Measurements from ENCODE around the gene YWHAQ.

Gene YWHAQ

DNA sequence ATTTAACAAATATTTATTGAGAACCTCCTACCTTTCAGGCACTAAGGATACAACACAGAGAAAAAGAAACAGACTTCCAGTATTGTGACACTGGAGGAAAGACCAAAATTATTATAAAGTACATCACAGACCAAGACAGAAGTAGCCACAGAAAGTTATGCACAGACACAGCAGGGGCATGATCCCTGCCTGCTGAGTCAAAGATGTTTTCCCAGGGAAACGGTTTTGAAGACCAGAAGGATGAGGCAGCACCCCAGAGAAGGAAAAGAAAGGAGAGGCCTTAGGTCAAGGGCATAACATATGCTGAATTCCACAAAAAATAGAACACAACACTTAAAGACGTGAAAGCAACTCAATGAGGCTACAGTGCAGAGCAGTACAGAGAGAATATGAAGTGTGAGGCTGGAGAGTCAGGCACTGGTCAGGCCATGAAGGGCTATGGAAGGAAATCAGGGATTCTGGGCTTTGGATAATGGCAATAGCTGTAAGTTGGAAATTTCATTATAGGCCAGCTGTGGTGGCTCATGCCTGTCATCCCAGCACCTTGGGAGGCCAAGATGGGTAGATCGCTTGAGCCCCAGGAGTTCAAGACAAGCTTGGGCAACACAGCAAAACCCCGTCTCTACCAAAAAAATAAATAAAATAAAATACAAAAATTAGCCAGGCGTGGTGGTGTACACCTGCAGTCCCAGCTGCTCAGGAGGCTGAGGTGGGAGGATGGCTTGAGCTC, 83.4 kb downstream of the YWHAQ start:
- no peak for DNase-seq

GRCh38 chr2:9545502-9545901, 85.3 kb downstream of the YWHAQ start:
- no peak for DNase-seq

DNA sequence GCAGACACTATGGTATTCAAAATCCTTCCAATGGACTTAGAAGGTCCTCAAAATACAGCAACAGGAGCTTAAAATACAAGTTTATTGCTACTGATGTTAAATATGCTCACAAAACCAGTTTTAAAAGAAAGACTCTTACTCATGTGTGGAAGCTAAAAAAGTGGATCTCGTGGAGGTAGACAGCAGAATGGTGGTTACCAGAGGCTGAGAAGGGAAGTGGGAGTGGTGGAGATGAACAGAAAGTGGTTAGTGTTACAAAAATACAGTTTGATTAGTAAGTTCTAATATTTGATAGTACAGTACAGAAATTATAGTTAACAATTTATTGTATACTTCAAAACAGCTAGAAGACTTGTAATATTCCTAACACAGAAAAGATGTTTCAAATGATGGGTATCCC, 87.2 kb downstream of the YWHAQ start:
- no peak for DNase-seq

DNA sequence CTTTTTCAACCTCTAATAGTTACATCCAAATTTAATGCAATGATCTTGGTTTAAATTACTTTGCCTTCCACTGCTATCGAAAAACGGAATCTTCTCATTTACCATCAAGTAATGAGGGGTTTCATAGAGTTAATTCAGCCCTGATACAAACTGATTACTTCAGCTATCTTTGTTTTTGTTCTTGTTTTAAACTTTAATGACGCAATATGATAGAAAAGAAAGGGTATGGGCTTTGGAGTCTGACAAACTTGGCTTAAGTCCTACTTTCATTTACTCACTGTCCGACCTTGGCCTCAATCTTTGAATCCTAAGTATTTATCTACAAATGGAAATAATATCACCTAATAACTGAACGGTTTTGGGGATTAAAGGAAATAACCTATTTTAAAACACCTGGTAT, 91.3 kb downstream of the YWHAQ start:
- no peak for DNase-seq

DNA sequence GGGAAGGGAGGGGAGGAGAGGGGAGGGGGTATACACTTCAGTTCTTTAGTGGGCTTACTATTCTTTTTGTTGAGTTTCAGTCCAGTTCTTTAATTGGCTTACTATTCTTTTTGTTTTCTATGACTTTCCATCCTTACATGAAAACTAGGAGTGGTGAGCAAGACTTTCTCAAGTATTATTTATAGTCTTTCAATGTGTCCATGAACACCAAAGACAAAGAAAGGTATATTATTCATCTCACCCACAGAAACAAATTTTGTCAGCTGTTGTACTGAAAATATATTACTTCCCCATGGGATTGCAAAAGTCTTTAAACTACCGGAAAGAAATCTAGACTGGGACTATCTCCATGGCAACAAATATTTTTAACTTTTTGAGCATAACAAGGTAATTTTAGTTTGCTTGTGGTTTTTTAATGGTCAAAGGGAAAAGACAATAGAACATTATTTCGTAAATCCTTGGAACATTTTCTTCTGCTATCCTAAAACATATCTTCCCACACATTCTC, 92.7 kb downstream of the YWHAQ start:
- no peak for DNase-seq

GRCh38 chr2:9536504-9536903, 94.3 kb downstream of the YWHAQ start:
- no peak for DNase-seq

DNA sequence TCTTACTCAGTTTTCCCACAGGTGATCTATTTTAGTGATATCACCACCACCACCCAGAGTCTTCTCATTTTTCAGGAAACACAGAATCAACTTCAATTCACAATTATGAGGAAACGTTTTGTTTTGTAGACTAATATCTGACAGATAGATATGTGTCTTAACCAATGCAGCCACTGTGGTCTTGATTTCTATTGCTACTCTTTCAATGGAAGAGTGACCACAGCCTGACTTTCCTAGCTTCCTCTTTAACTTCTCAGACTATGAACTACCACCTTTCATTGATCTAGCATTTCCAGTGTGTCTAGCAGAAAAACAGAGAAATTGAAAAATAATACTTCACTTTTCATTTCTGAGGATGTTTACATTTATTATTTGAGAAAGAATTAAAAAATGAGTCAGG, 95.6 kb downstream of the YWHAQ start:
- no peak for DNase-seq
